Activated B cell treated with CpG ODN at 0.5 μM for 24 hours (primary cell): ENCODE results near the gene GLT8D1. TPM values are rescaled to one million over a fixed set of nuclear protein-coding genes. Genes with fewer than 3 reads are reported as not detected.

Experiments
- ATAC-seq: fragments of 200-7000 bp; cut with Tn5 transposase; one replicate; pipeline ENCODE4 v1.10.0; 2021; ENCODE audit warnings: low read depth, mild to moderate bottlenecking, moderate library complexity
- CTCF ChIA-PET: fragments of 350-600 bp; sonication (Branson Sonifier 250); formaldehyde crosslinking; loops from one replicate; lab custom pipeline; 2021; ENCODE audit warnings: antibody characterized with exemption; lab: Charles Lee
- POLR2A ChIA-PET: fragments of 350-600 bp; sonication (Branson Sonifier 250); formaldehyde crosslinking; loops from one replicate; lab custom pipeline; 2021; ENCODE audit warnings: antibody characterized with exemption; lab: Charles Lee
- DNase-seq: peaks from one replicate; pipeline ENCODE4 v3.0.0; 2022
- H3K27ac Mint-ChIP-seq: one replicate; pipeline ENCODE4 v1.8.0; 2020; ENCODE audit warnings: mixed read lengths
- H3K27me3 Mint-ChIP-seq: one replicate; pipeline ENCODE4 v1.8.0; 2021; ENCODE audit warnings: mixed read lengths
- H3K36me3 Mint-ChIP-seq: one replicate; pipeline ENCODE4 v1.8.0; 2021; ENCODE audit warnings: low read depth, mixed read lengths
- H3K4me1 Mint-ChIP-seq: one replicate; pipeline ENCODE4 v1.8.0; 2021; ENCODE audit warnings: mixed read lengths
- H3K4me3 Mint-ChIP-seq: one replicate; pipeline ENCODE4 v1.8.0; 2020; ENCODE audit warnings: mild to moderate bottlenecking, mixed read lengths
- H3K9me3 Mint-ChIP-seq: one replicate; pipeline ENCODE4 v1.8.0; 2020; ENCODE audit warnings: mixed read lengths
- intact Hi-C: fragments of 100-400 bp; cut with micrococcal nuclease; formaldehyde crosslinking; loops from one replicate; pipeline ENCODE4 v1.15.1; 2024
- total RNA-seq: library from RNA; stranded (reverse); gene quantifications from 2 replicates; pipeline ENCODE4 v1.2.3, GENCODE V29; 2022
- TF ChIP-seq, protein P1 (sequence below): fragments of 200-600 bp; IDR thresholded peaks from one replicate; pipeline ENCODE4 v1.8.0; 2022; ENCODE audit warnings: antibody characterized with exemption, mild to moderate bottlenecking

GLT8D1 gene
- total RNA-seq, 1 donor from 2014 or later, result 22.2 TPM

- Mint-ChIP-seq H3K27ac (no peak overlapping the region), H3K36me3 (peaks cover 72% of the 10 kb centered on the region), H3K27me3 (no peaks in the 10 kb centered on the region), H3K4me1 (no peaks in the 10 kb centered on the region), H3K9me3 (no peaks in the 10 kb centered on the region), H3K4me3 (no peak overlapping the region)
- ChIA-PET CTCF (no interaction called here), POLR2A (no interaction called here)
- TF ChIP-seq, protein P1, sequence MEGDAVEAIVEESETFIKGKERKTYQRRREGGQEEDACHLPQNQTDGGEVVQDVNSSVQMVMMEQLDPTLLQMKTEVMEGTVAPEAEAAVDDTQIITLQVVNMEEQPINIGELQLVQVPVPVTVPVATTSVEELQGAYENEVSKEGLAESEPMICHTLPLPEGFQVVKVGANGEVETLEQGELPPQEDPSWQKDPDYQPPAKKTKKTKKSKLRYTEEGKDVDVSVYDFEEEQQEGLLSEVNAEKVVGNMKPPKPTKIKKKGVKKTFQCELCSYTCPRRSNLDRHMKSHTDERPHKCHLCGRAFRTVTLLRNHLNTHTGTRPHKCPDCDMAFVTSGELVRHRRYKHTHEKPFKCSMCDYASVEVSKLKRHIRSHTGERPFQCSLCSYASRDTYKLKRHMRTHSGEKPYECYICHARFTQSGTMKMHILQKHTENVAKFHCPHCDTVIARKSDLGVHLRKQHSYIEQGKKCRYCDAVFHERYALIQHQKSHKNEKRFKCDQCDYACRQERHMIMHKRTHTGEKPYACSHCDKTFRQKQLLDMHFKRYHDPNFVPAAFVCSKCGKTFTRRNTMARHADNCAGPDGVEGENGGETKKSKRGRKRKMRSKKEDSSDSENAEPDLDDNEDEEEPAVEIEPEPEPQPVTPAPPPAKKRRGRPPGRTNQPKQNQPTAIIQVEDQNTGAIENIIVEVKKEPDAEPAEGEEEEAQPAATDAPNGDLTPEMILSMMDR, result no peak
- intact Hi-C loops, result no loop called here
- ATAC-seq (no peak), DNase-seq (no peak)
Observed at GRCh38 chr3:52645549-52645948, 60.0 kb downstream of the GLT8D1 start.

Other genes with a start within 250 kb of the GLT8D1 start
- 0.64 and 0.71 TPM in 2 replicates for gene STAB1, start 210.5 kb downstream of the GLT8D1 start, total RNA-seq
- 9.5 and 9.9 TPM in 2 replicates for gene NT5DC2, start 171.9 kb downstream of the GLT8D1 start, total RNA-seq
- gene UQCC5, start 169.2 kb downstream of the GLT8D1 start, total RNA-seq, result 11.7 and 13.6 TPM in 2 replicates
- gene PBRM1, start 19.9 kb downstream of the GLT8D1 start, total RNA-seq, result 60.0 and 62.1 TPM in 2 replicates
- 137 and 145 TPM in 2 replicates for gene GNL3, start 19.8 kb downstream of the GLT8D1 start, total RNA-seq
- 78.0 and 79.4 TPM in 2 replicates for gene SPCS1, start 315 bp upstream of the GLT8D1 start, total RNA-seq
- 23.0 and 24.5 TPM in 2 replicates for gene NEK4, start 65.1 kb upstream of the GLT8D1 start, total RNA-seq
- gene ITIH1, start 71.8 kb upstream of the GLT8D1 start, total RNA-seq, result 0.42 and 0.80 TPM in 2 replicates
- gene ITIH3, start 89.0 kb upstream of the GLT8D1 start, total RNA-seq, result not detected in 2 replicates
- 15.4 and 15.7 TPM in 2 replicates for gene ITIH4, start 124.9 kb upstream of the GLT8D1 start, total RNA-seq
- gene MUSTN1, start 129.2 kb upstream of the GLT8D1 start, total RNA-seq, result 0.83 and 1.6 TPM in 2 replicates
- 20.8 and 25.8 TPM in 2 replicates for gene STIMATE, start 191.8 kb upstream of the GLT8D1 start, total RNA-seq